CD14-positive monocyte (primary cell): ENCODE measurements around the gene ELOA. TPM values are rescaled to one million over a fixed set of nuclear protein-coding genes. Genes with fewer than 3 reads are reported as not detected.

ENCODE experiments used
- DNase-seq, 3 donors: peaks; one replicate each; pipeline ENCODE4 v3.0.0-alpha.2; 2011 to 2022
- H2AFZ ChIP-seq: 2 replicates; pipeline ENCODE4 v1.6.0; 2012; ENCODE audit warnings: mild to moderate bottlenecking, low read depth, low read length, inconsistent platforms; ENCODE audit not compliant: insufficient read depth, poor library complexity, severe bottlenecking
- H3K27ac ChIP-seq, 2 donors: 1 replicate in 1 of 2; 2 replicates in 1 of 2; pipeline ENCODE4 v1.5.1; 2012 to 2013; ENCODE audit warnings: low read length in 2 of 2, control low read depth in 1 of 2, inconsistent platforms in 1 of 2, low read depth in 1 of 2, mild to moderate bottlenecking in 1 of 2
- H3K27me3 ChIP-seq, 2 donors: one replicate each; pipeline versions ENCODE4 v1.6.0 to v1.6.1; 2011 to 2013; ENCODE audit warnings: low read length in 2 of 2; ENCODE audit not compliant: control insufficient read depth in 2 of 2, insufficient read depth in 2 of 2
- H3K36me3 ChIP-seq, 2 donors: replicated peaks in 1 of 2; 1 replicate in 1 of 2; 2 replicates in 1 of 2; pipeline versions ENCODE4 v1.5.1 to v1.6.1; 2012 to 2013; ENCODE audit warnings: low read length in 2 of 2, control low read depth in 1 of 2, inconsistent platforms in 1 of 2, mild to moderate bottlenecking in 1 of 2; ENCODE audit not compliant: insufficient read depth in 2 of 2, control insufficient read depth in 1 of 2
- H3K4me1 ChIP-seq, 2 donors: 1 replicate in 1 of 2; 2 replicates in 1 of 2; pipeline versions ENCODE4 v1.5.1 to v1.6.1; 2012 to 2013; ENCODE audit warnings: low read length in 2 of 2, control low read depth in 1 of 2, inconsistent platforms in 1 of 2, mild to moderate bottlenecking in 1 of 2, moderate library complexity in 1 of 2; ENCODE audit not compliant: insufficient read depth in 2 of 2, control insufficient read depth in 1 of 2
- H3K4me2 ChIP-seq: replicated peaks from 2 replicates; pipeline ENCODE3; 2012; ENCODE audit warnings: low read length, moderate library complexity, mild to moderate bottlenecking; ENCODE audit not compliant: poor library complexity, severe bottlenecking; ENCODE audit errors: extremely low read depth
- H3K4me3 ChIP-seq, 3 experiments: fragments of 200-600 bp in 1 of 3; sonication (generic) in 1 of 3; replicated peaks in 1 of 3; 1 replicate in 2 of 3; 2 replicates in 1 of 3; pipeline ENCODE4 v1.5.1; 2011 to 2013; ENCODE audit warnings: low read length in 3 of 3, mild to moderate bottlenecking in 3 of 3, control low read depth in 2 of 3, low read depth in 2 of 3, inconsistent platforms in 1 of 3, moderate library complexity in 1 of 3
- H3K79me2 ChIP-seq: 2 replicates; pipeline ENCODE4 v1.6.0; 2012; ENCODE audit warnings: mild to moderate bottlenecking, control low read depth, inconsistent platforms, low read length, moderate library complexity; ENCODE audit not compliant: insufficient read depth
- H3K9ac ChIP-seq: 2 replicates; pipeline ENCODE4 v1.6.0; 2017; ENCODE audit warnings: low read length, mild to moderate bottlenecking; ENCODE audit not compliant: insufficient read depth, poor library complexity, severe bottlenecking
- H3K9me3 ChIP-seq, 2 donors: replicated peaks in 1 of 2; 1 replicate in 1 of 2; 2 replicates in 1 of 2; pipeline versions ENCODE4 v1.5.1 to v1.6.1; 2012 to 2013; ENCODE audit warnings: low read length in 2 of 2, control low read depth in 1 of 2; ENCODE audit not compliant: control insufficient read depth in 1 of 2, insufficient read depth in 1 of 2
- H4K20me1 ChIP-seq: 2 replicates; pipeline ENCODE4 v1.6.0; 2012; ENCODE audit warnings: mild to moderate bottlenecking, low read length, control low read depth, moderate library complexity; ENCODE audit not compliant: insufficient read depth
- H3K27ac Mint-ChIP-seq, 7 donors: one replicate each; pipeline ENCODE4 v1.8.0; 2020; ENCODE audit warnings: mild to moderate bottlenecking in 7 of 7, mixed read lengths in 7 of 7, moderate library complexity in 6 of 7, inconsistent platforms in 2 of 7
- H3K27me3 Mint-ChIP-seq, 3 donors: one replicate each; pipeline ENCODE4 v1.8.0; 2021 to 2022; ENCODE audit warnings: low read depth in 3 of 3, mild to moderate bottlenecking in 3 of 3, mixed read lengths in 3 of 3, moderate library complexity in 3 of 3, inconsistent platforms in 1 of 3
- H3K36me3 Mint-ChIP-seq, 2 donors: one replicate each; pipeline ENCODE4 v1.8.0; 2020; ENCODE audit warnings: mixed read lengths in 2 of 2, inconsistent platforms in 1 of 2, mild to moderate bottlenecking in 1 of 2
- H3K4me1 Mint-ChIP-seq: one replicate; pipeline ENCODE4 v1.8.0; 2020; ENCODE audit warnings: mild to moderate bottlenecking, mixed read lengths
- H3K4me3 Mint-ChIP-seq, 2 donors: one replicate each; pipeline ENCODE4 v1.8.0; 2020; ENCODE audit warnings: mild to moderate bottlenecking in 2 of 2, mixed read lengths in 2 of 2, moderate library complexity in 1 of 2
- H3K9me3 Mint-ChIP-seq, 7 donors: one replicate each; pipeline ENCODE4 v1.8.0; 2020 to 2022; ENCODE audit warnings: mixed read lengths in 7 of 7, mild to moderate bottlenecking in 6 of 7, moderate library complexity in 6 of 7, inconsistent platforms in 2 of 7
- WGBS: methylation state at CpG from one replicate; pipeline ENCODE4 v1.1.5; 2013; ENCODE audit warnings: missing lambda C conversion rate; ENCODE audit not compliant: insufficient coverage; 5-methylcytosine and 5-hydroxymethylcytosine counted together
- intact Hi-C, 2 donors: fragments of 100-400 bp; cut with micrococcal nuclease; formaldehyde crosslinking; loops; one replicate each; pipeline versions ENCODE4 v1.15.0 to v1.15.1; 2023
- polyA plus RNA-seq, 3 donors: library from polyadenylated mRNA; depleted of rRNA in 1 of 3; unstranded in 2 of 3; stranded (reverse) in 1 of 3; fragments of 300-500 nt in 2 of 3; fragments of >200 nt in 1 of 3; fragmentation: Illumina TruSeq in 2 of 3; gene quantifications; 1 replicate in 2 of 3; 2 replicates in 1 of 3; pipeline ENCODE4 v1.2.3, GENCODE V29; 2012 to 2021
- TF ChIP-seq, protein P1 (sequence below): fragments of 200-600 bp; IDR thresholded peaks from one replicate; pipeline ENCODE4 v1.8.0; 2022; ENCODE audit warnings: antibody characterized with exemption, mild to moderate bottlenecking

Gene ELOA
- polyA plus RNA-seq, 3 donors = 25.4 to 31.2 (median 28.7) TPM

DNA sequence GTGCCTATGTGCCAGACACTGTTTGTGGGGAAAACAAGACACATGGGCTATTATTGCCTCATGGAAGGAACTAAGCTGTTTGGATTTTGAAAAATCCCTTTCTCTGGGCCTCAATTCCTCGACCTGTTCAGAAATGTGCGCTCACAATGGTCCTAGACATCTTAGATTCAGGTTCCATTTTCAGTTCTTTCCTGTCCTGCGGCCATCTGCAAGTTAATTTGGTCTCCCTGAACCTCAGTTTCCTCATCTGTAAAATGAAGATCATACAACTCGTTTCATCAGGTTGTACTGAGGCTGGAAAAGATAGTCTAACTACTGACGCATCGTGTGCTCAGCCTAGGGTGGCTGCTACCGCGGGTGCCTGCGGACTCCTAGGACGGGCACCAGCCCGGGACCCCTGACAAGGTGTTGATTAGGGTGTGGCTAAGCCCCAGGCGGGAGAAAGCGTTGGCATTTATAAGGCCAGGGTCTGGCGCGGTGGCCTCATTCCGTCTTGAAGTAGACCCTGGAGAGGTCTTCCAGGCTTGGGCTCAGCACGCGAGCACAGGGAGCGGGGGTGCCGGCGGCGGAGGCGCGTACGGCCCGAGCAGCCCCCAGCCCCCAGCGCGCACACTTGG, 493 bp upstream of the ELOA start:
- Mint-ChIP-seq H3K27ac (peak overlapping the region in 6 of 7 donors; percentile 75 to 86 (median 82)), H3K36me3 (peaks cover 9 to 17% of the 10 kb centered on the region in 2 donors), H3K27me3 (peaks cover 0 to 4% (median 2%) of the 10 kb centered on the region in 3 donors), H3K4me3 (peak overlapping the region; percentile 86 to 92), H3K4me1 (peaks cover 30% of the 10 kb centered on the region), H3K9me3 (no peaks in the 10 kb centered on the region)
- Histone ChIP-seq H3K4me1 (peaks cover 16 to 27% of the 10 kb centered on the region in 2 donors), H3K9ac (peak overlapping the region; percentile 95), H4K20me1 (peaks cover 41% of the 10 kb centered on the region), H3K27me3 (no peaks in the 10 kb centered on the region), H3K4me3 (peak overlapping the region; percentile 67 to 93 (median 82)), H3K4me2 (peak overlapping the region; percentile 98), H3K27ac (peak overlapping the region; percentile 30 to 88), H3K9me3 (no peaks in the 10 kb centered on the region), H3K79me2 (peaks cover 46% of the 10 kb centered on the region), H3K36me3 (peaks cover 0 to 21% of the 10 kb centered on the region in 2 donors), H2AFZ (peak overlapping the region; percentile 92)
- 11% methylated on average over 27 of the region's 28 CpGs for WGBS
- no peak for DNase-seq
- intact Hi-C loops = loop anchor here (5.0 to 10.0 kb wide), 2 partner anchors 50 to 188 kb away; partner anchors contain the start of genes ID3 (in 1 of the 2) and RPL11 (in 1 of the 2)
- TF ChIP-seq, protein P1, sequence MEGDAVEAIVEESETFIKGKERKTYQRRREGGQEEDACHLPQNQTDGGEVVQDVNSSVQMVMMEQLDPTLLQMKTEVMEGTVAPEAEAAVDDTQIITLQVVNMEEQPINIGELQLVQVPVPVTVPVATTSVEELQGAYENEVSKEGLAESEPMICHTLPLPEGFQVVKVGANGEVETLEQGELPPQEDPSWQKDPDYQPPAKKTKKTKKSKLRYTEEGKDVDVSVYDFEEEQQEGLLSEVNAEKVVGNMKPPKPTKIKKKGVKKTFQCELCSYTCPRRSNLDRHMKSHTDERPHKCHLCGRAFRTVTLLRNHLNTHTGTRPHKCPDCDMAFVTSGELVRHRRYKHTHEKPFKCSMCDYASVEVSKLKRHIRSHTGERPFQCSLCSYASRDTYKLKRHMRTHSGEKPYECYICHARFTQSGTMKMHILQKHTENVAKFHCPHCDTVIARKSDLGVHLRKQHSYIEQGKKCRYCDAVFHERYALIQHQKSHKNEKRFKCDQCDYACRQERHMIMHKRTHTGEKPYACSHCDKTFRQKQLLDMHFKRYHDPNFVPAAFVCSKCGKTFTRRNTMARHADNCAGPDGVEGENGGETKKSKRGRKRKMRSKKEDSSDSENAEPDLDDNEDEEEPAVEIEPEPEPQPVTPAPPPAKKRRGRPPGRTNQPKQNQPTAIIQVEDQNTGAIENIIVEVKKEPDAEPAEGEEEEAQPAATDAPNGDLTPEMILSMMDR = no peak

DNA sequence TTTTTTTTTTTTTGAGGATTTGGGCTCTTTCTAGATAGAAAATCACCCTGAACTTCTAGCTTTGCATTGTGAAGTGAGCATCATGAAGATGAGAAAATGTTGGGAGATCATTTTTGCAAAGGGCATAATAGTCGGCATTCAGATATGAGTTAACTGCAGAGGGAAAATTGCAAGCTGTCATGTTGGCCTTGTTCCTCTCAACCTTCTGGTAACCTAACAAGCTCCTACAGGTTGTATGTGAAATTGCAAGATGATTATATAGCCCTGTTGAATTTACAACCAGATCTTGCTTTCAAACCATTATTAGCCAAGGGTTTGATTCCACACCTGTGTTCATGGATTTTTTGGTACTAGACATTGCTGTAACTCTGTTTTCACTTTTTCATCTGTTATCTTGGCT, 2.2 kb downstream of the ELOA start:
- Histone ChIP-seq H3K79me2 (peaks cover 68% of the 10 kb centered on the region), H3K4me3 (no peak overlapping the region), H3K36me3 (peaks cover 13 to 45% of the 10 kb centered on the region in 2 donors), H3K4me2 (peak overlapping the region; percentile 98), H4K20me1 (peaks cover 67% of the 10 kb centered on the region), H3K27me3 (no peaks in the 10 kb centered on the region), H3K9me3 (no peaks in the 10 kb centered on the region), H3K4me1 (peaks cover 16 to 27% of the 10 kb centered on the region in 2 donors), H2AFZ (no peak overlapping the region), H3K9ac (no peak overlapping the region), H3K27ac (peak overlapping the region in 1 of 2 donors; percentile 21)
- peak in 2 of 3 donors; percentile 33 to 36 for DNase-seq
- H3K27ac Mint-ChIP-seq = peak overlapping the region in 2 of 7 donors; percentile 14 to 22
- H3K4me1 Mint-ChIP-seq = peaks cover 35% of the 10 kb centered on the region
- H3K27me3 Mint-ChIP-seq = peaks cover 0 to 3% (median 2%) of the 10 kb centered on the region in 3 donors
- H3K36me3 Mint-ChIP-seq = peaks cover 20 to 30% of the 10 kb centered on the region in 2 donors
- no peak overlapping the region for H3K4me3 Mint-ChIP-seq
- 80% methylated on average over 1 of the region's 1 CpG for WGBS
- intact Hi-C loops = loop anchor here in 1 of 2 donors (10.0 kb wide), 1 partner anchor 191 kb away; the partner anchor contains the start of gene ID3
- no peaks in the 10 kb centered on the region for H3K9me3 Mint-ChIP-seq
- TF ChIP-seq, protein P1 = peak; percentile 63
